ENCODE measurements around the gene PRIM2. TPM values are rescaled to one million over a fixed set of nuclear protein-coding genes. Genes with fewer than 3 reads are reported as not detected.

The PRIM2 gene
- total RNA-seq, 4 donors from 2014 or later: 4.9 to 19.8 (median 7.0) TPM

- TF ChIP-seq CTCF (IDR thresholded peaks at IDR 0.05) (no peak), POLR2A (IDR thresholded peaks at IDR 0.05) (no peak)
- no peak for DNase-seq
- no peaks in the 10 kb centered on the region for H3K27me3 ChIP-seq
- no peaks in the 10 kb centered on the region for H3K9me3 ChIP-seq
- no peak overlapping the region for H3K27ac ChIP-seq
- H3K4me1 ChIP-seq: no peaks in the 10 kb centered on the region
- H3K4me3 ChIP-seq: no peak overlapping the region
- H3K36me3 ChIP-seq: no peaks in the 10 kb centered on the region
Measured at GRCh38 chr6:57312004-57312345, 5.5 kb upstream of the PRIM2 start.

- Histone ChIP-seq H3K36me3 (no peaks in the 10 kb centered on the region), H3K4me1 (peaks cover 0 to 3% (median 0%) of the 10 kb centered on the region in 4 donors), H3K9me3 (no peaks in the 10 kb centered on the region), H3K27me3 (no peaks in the 10 kb centered on the region), H3K4me3 (no peak overlapping the region), H3K27ac (peak overlapping the region in 1 of 4 donors; percentile 72)
- TF ChIP-seq POLR2A (IDR thresholded peaks at IDR 0.05) (no peak), CTCF (IDR thresholded peaks at IDR 0.05) (no peak)
- no peak for DNase-seq
Measured at GRCh38 chr6:57313009-57313408, 4.4 kb upstream of the PRIM2 start.

- no peaks in the 10 kb centered on the region for H3K36me3 ChIP-seq
- H3K9me3 ChIP-seq: no peaks in the 10 kb centered on the region
- no peak for DNase-seq
- peaks cover 0 to 6% (median 0%) of the 10 kb centered on the region in 4 donors for H3K4me1 ChIP-seq
- H3K27ac ChIP-seq: peak overlapping the region in 2 of 4 donors; percentile 35 to 72
- H3K27me3 ChIP-seq: no peaks in the 10 kb centered on the region
- no peak overlapping the region for H3K4me3 ChIP-seq
- TF ChIP-seq CTCF (IDR thresholded peaks at IDR 0.05): no peak
- TF ChIP-seq POLR2A (IDR thresholded peaks at IDR 0.05): no peak
Measured at GRCh38 chr6:57313711-57314471, 3.5 kb upstream of the PRIM2 start.

GRCh38 chr6:57315111-57315510, 2.3 kb upstream of the PRIM2 start:
- H3K4me3 ChIP-seq: no peak overlapping the region
- no peaks in the 10 kb centered on the region for H3K9me3 ChIP-seq
- DNase-seq: no peak
- H3K36me3 ChIP-seq: no peaks in the 10 kb centered on the region
- peaks cover 0 to 6% (median 0%) of the 10 kb centered on the region in 4 donors for H3K4me1 ChIP-seq
- no peaks in the 10 kb centered on the region for H3K27me3 ChIP-seq
- TF ChIP-seq CTCF (IDR thresholded peaks at IDR 0.05) (no peak), POLR2A (IDR thresholded peaks at IDR 0.05) (no peak)
- H3K27ac ChIP-seq: peak overlapping the region in 1 of 4 donors; percentile 72

GRCh38 chr6:57315851-57316250, 1.6 kb upstream of the PRIM2 start:
- peak overlapping the region in 1 of 4 donors; percentile 62 for H3K27ac ChIP-seq
- H3K4me1 ChIP-seq: peaks cover 0 to 6% (median 0%) of the 10 kb centered on the region in 4 donors
- no peak for DNase-seq
- no peak for TF ChIP-seq CTCF (IDR thresholded peaks at IDR 0.05)
- no peak for TF ChIP-seq POLR2A (IDR thresholded peaks at IDR 0.05)
- no peaks in the 10 kb centered on the region for H3K27me3 ChIP-seq
- H3K9me3 ChIP-seq: no peaks in the 10 kb centered on the region
- H3K4me3 ChIP-seq: no peak overlapping the region
- peaks cover 0 to 4% (median 0%) of the 10 kb centered on the region in 3 donors for H3K36me3 ChIP-seq

Data from Peyer's patch (tissue), 4 donors.